Smooth muscle cell (in vitro differentiated cells): ENCODE measurements around the gene WDR45B. TPM values are rescaled to one million over a fixed set of nuclear protein-coding genes. Genes with fewer than 3 reads are reported as not detected.

Experiments used
- DNase-seq: peaks from one replicate; lab custom pipeline; 2025; ENCODE audit not compliant: unreplicated experiment; lab: John Stamatoyannopoulos, UW
- H2AFZ ChIP-seq: fragments of 200-600 bp; sonication (generic); 2 replicates; pipeline ENCODE4 v1.6.0; 2016; ENCODE audit warnings: antibody characterized with exemption, low read depth, mild to moderate bottlenecking
- H3F3A ChIP-seq: fragments of 200-600 bp; sonication (generic); 2 replicates; pipeline ENCODE4 v1.6.0; 2017; ENCODE audit warnings: antibody characterized with exemption, low read depth
- H3K27ac ChIP-seq: fragments of 200-600 bp; sonication (generic); 2 replicates; pipeline ENCODE4 v1.5.1; 2016; ENCODE audit warnings: low read depth, mild to moderate bottlenecking
- H3K27me3 ChIP-seq: fragments of 200-600 bp; sonication (generic); 2 replicates; pipeline ENCODE4 v1.6.1; 2016; ENCODE audit warnings: low read depth, mild to moderate bottlenecking
- H3K36me3 ChIP-seq: fragments of 200-600 bp; sonication (generic); 2 replicates; pipeline ENCODE4 v1.5.1; 2016; ENCODE audit warnings: low read depth
- H3K4me1 ChIP-seq: fragments of 200-600 bp; sonication (generic); 2 replicates; pipeline ENCODE4 v1.5.1; 2016; ENCODE audit warnings: low read depth
- H3K4me2 ChIP-seq: fragments of 200-600 bp; sonication (generic); 2 replicates; pipeline ENCODE4 v1.6.0; 2016; ENCODE audit warnings: mild to moderate bottlenecking
- H3K4me3 ChIP-seq: fragments of 200-600 bp; sonication (generic); 2 replicates; pipeline ENCODE4 v1.5.1; 2016; ENCODE audit warnings: mild to moderate bottlenecking
- H3K79me2 ChIP-seq: fragments of 200-600 bp; sonication (generic); 2 replicates; pipeline ENCODE4 v1.6.0; 2016; ENCODE audit warnings: low read depth, mild to moderate bottlenecking
- H3K9ac ChIP-seq: fragments of 200-600 bp; sonication (generic); 2 replicates; pipeline ENCODE4 v1.6.0; 2016; ENCODE audit warnings: low read depth
- H3K9me3 ChIP-seq: fragments of 200-600 bp; sonication (generic); replicated peaks from 2 replicates; pipeline ENCODE4 v1.5.1; 2016; ENCODE audit warnings: low read depth
- H4K20me1 ChIP-seq: fragments of 200-600 bp; sonication (generic); 2 replicates; pipeline ENCODE4 v1.6.0; 2016; ENCODE audit warnings: low read depth
- WGBS: methylation state at CpG from one replicate; pipeline ENCODE4 v1.1.7; 2016; ENCODE audit warnings: low lambda C conversion rate; 5-methylcytosine and 5-hydroxymethylcytosine counted together
- polyA plus RNA-seq: library from polyadenylated mRNA; unstranded; fragments of >200 nt; fragmentation: Nextera tagmentation; extraction: Ambion mirVana; gene quantifications from 2 replicates; pipeline ENCODE4 v1.2.1, GENCODE V29; 2016
- total RNA-seq: library from RNA; depleted of rRNA; stranded (reverse); fragments of >200 nt; gene quantifications from 2 replicates; pipeline ENCODE4 v1.2.3, GENCODE V29; 2014
- TF ChIP-seq, protein P1 (sequence below): fragments of 200-600 bp; sonication (generic); IDR thresholded peaks from 2 replicates; pipeline ENCODE4 v1.5.1; 2017; ENCODE audit warnings: borderline replicate concordance, mild to moderate bottlenecking, antibody characterized with exemption; ENCODE audit not compliant: insufficient read depth, poor library complexity, severe bottlenecking

WDR45B gene
- total and polyA plus RNA-seq, 2 experiments from 2014 or later: 73.0 to 94.6 TPM

DNA sequence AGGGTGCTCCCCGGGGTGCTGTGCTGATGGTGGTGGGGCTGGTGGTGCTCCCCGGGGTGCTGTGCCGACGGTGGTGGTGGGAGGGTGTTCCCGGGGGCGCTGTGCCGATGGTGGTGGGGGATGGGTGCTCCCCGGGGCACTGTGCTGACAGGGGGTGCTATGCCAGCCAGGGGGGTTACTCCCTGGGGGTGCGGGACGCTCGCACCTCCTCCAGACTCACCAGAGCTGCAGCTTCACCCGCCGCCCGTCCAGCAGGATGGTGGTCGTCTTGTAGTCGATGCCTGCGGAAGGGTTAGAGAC lies 16.0 kb upstream of the WDR45B start:
- Histone ChIP-seq H3K27me3 (no peaks in the 10 kb centered on the region), H3K9ac (no peak overlapping the region), H3K79me2 (no peaks in the 10 kb centered on the region), H3K4me2 (no peak overlapping the region), H3K9me3 (no peaks in the 10 kb centered on the region), H3K36me3 (no peaks in the 10 kb centered on the region), H4K20me1 (no peaks in the 10 kb centered on the region), H2AFZ (no peak overlapping the region), H3K27ac (no peak overlapping the region), H3K4me1 (peaks cover 6% of the 10 kb centered on the region), H3K4me3 (no peak overlapping the region), H3F3A (no peaks in the 10 kb centered on the region)
- TF ChIP-seq, protein P1, sequence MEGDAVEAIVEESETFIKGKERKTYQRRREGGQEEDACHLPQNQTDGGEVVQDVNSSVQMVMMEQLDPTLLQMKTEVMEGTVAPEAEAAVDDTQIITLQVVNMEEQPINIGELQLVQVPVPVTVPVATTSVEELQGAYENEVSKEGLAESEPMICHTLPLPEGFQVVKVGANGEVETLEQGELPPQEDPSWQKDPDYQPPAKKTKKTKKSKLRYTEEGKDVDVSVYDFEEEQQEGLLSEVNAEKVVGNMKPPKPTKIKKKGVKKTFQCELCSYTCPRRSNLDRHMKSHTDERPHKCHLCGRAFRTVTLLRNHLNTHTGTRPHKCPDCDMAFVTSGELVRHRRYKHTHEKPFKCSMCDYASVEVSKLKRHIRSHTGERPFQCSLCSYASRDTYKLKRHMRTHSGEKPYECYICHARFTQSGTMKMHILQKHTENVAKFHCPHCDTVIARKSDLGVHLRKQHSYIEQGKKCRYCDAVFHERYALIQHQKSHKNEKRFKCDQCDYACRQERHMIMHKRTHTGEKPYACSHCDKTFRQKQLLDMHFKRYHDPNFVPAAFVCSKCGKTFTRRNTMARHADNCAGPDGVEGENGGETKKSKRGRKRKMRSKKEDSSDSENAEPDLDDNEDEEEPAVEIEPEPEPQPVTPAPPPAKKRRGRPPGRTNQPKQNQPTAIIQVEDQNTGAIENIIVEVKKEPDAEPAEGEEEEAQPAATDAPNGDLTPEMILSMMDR: no peak
- DNase-seq: no peak
- 90% methylated on average over 2 of the region's 17 CpGs for WGBS

DNA sequence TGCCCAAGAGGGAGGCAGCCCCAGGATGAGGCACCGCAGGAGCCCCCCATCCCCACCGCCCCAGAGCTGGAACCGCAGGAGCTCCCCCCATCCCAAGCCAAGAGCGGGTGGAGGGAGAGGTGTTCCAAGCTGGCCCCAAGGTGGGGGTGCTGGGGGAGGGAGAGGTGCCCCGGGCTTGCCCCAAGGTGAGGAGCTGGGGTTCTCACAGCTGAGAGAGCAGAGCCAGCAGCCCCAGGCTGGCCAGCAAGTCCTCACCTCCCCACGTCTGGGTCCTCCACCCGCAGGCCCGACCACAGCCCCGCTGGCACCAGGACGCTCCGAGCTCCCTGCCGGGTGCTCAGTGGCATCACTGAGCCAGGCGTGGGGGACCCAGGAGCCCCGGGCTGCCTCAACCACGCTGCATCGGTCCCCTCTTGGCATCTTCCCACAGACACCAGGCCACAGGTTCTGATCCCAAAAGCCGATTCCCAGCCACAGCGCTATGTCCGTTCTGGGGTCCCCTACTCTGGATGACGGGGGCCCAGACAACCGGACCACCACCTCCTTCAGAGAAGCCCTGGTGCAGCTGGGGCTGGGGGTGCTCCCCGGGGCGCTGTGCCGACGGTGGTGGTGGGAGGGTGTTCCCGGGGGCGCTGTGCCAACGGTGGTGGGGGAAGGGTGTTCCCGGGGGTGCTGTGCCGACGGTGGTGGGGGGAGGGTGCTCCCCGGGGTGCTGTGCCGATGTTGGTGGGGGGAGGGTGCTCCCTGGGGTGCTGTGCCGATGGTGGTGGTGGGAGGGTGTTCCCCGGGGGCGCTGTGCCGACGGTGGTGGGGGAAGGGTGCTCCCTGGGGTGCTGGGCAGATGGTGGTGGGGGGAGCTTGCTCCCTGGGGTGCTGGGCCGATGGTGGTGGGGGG lies 15.4 kb upstream of the WDR45B start:
- H3F3A ChIP-seq: no peaks in the 10 kb centered on the region
- no peaks in the 10 kb centered on the region for H3K36me3 ChIP-seq
- H2AFZ ChIP-seq: no peak overlapping the region
- no peaks in the 10 kb centered on the region for H3K27me3 ChIP-seq
- H4K20me1 ChIP-seq: no peaks in the 10 kb centered on the region
- TF ChIP-seq, protein P1: no peak
- H3K4me2 ChIP-seq: no peak overlapping the region
- H3K79me2 ChIP-seq: no peaks in the 10 kb centered on the region
- no peaks in the 10 kb centered on the region for H3K9me3 ChIP-seq
- no peak overlapping the region for H3K9ac ChIP-seq
- no peak overlapping the region for H3K4me3 ChIP-seq
- WGBS: 97% methylated on average over 34 of the region's 39 CpGs
- no peak for DNase-seq
- peaks cover 6% of the 10 kb centered on the region for H3K4me1 ChIP-seq
- H3K27ac ChIP-seq: no peak overlapping the region

DNA sequence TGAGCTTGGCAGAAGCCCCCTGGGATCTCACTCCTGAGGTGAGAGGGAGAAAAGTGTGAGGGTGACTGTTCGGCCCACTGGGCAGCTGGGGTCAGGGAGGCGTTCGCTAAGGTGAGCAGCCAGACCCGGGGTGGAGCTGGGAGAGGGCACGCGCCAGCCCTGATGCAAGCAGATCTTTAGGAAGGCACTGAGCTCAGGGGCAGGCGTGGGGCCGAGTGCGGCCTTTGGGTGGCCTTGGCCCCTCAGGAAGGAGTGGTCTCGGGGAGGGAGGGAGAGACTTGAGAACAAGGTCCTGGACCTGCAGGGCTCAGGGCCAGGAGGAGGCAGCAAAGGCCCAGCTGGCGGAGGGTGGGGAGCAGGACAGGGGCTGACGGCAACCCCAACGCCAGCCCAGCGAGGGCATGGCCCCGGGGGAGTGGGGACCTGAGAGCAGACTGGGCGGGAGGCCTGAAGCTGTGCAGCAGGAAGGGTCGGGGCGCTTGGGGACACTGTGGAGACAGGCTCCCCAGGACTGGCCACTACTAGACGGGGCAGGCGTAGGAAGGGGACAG lies 14.5 kb upstream of the WDR45B start:
- no peaks in the 10 kb centered on the region for H3K36me3 ChIP-seq
- no peak overlapping the region for H3K4me2 ChIP-seq
- DNase-seq: no peak
- peaks cover 6% of the 10 kb centered on the region for H3K4me1 ChIP-seq
- no peaks in the 10 kb centered on the region for H3F3A ChIP-seq
- 93% methylated on average over 15 of the region's 20 CpGs for WGBS
- no peak overlapping the region for H3K27ac ChIP-seq
- H3K9ac ChIP-seq: no peak overlapping the region
- no peak overlapping the region for H2AFZ ChIP-seq
- no peaks in the 10 kb centered on the region for H3K9me3 ChIP-seq
- H3K79me2 ChIP-seq: no peaks in the 10 kb centered on the region
- no peaks in the 10 kb centered on the region for H3K27me3 ChIP-seq
- TF ChIP-seq, protein P1: no peak
- H3K4me3 ChIP-seq: no peak overlapping the region
- H4K20me1 ChIP-seq: no peaks in the 10 kb centered on the region
